GM23248 (cell line): ENCODE results near the gene FGGY.

ENCODE experiments used
- EZH2 ChIP-seq: fragments of 200-600 bp; sonication (generic); IDR thresholded peaks from 2 replicates; pipeline ENCODE4 v1.6.1; 2018; ENCODE audit warnings: antibody characterized with exemption, mild to moderate bottlenecking; ENCODE audit not compliant: insufficient read depth, poor library complexity, severe bottlenecking
- EZH2phosphoT487 ChIP-seq: fragments of 200-600 bp; sonication (generic); IDR thresholded peaks from 2 replicates; pipeline ENCODE4 v1.6.1; 2018; ENCODE audit warnings: antibody characterized with exemption, moderate library complexity, mild to moderate bottlenecking, low read depth; ENCODE audit not compliant: insufficient read depth

GRCh38 chr1:59595774-59596173 lies 298.9 kb downstream of the FGGY start:
- TF ChIP-seq EZH2 (no peak), EZH2phosphoT487 (no peak)
